OCI-LY3 (cell line): ENCODE measurements around the gene TSKU.

ENCODE experiments used
- H2AFZ ChIP-seq: fragments of 200-600, 300-600 bp; shearing (Covaris generic); 2 replicates; pipeline ENCODE4 v1.6.0; 2014; ENCODE audit warnings: antibody characterized with exemption, low read depth, low read length
- H3K27ac ChIP-seq: fragments of 200-600, 300-600 bp; sonication (generic); 2 replicates; pipeline ENCODE4 v1.5.1; 2014; ENCODE audit warnings: mild to moderate bottlenecking, low read length, moderate library complexity, mixed read lengths
- H3K27me3 ChIP-seq: fragments of 200-600, 300-600 bp; sonication (generic); 2 replicates; pipeline ENCODE4 v1.6.1; 2014; ENCODE audit warnings: low read depth, low read length, mixed read lengths
- H3K36me3 ChIP-seq: fragments of 200-600, 300-600 bp; sonication (generic); replicated peaks from 2 replicates; pipeline ENCODE3; 2014; ENCODE audit warnings: low read depth, low read length, mixed read lengths
- H3K4me1 ChIP-seq: fragments of 300-600, 200-600 bp; sonication (generic); 2 replicates; pipeline ENCODE4 v1.6.1; 2014; ENCODE audit warnings: low read length, mixed read lengths
- H3K4me2 ChIP-seq: fragments of 200-600, 300-600 bp; sonication (generic); 2 replicates; pipeline ENCODE4 v1.6.1; 2014; ENCODE audit warnings: low read length, mixed read lengths
- H3K4me3 ChIP-seq: fragments of 300-600, 200-600 bp; sonication (generic); 2 replicates; pipeline ENCODE4 v1.5.1; 2014; ENCODE audit warnings: antibody characterized with exemption, mild to moderate bottlenecking, low read length, moderate library complexity
- H3K79me2 ChIP-seq: fragments of 300-600, 200-600 bp; shearing (Covaris generic); 2 replicates; pipeline ENCODE4 v1.6.1; 2014; ENCODE audit warnings: mild to moderate bottlenecking, low read length, mixed read lengths
- H3K9ac ChIP-seq: fragments of 300-600, 200-600 bp; shearing (Covaris generic); 2 replicates; pipeline ENCODE4 v1.6.0; 2014; ENCODE audit warnings: mild to moderate bottlenecking, low read length, moderate library complexity
- H3K9me3 ChIP-seq: fragments of 200-600, 300-600 bp; shearing (Covaris generic); 2 replicates; pipeline ENCODE4 v1.6.1; 2014; ENCODE audit warnings: low read length, mixed read lengths; ENCODE audit not compliant: insufficient read depth
- H4K20me1 ChIP-seq: fragments of 200-600, 300-600 bp; sonication (generic); 2 replicates; pipeline ENCODE4 v1.6.1; 2016; ENCODE audit warnings: low read length, mixed read lengths; ENCODE audit not compliant: insufficient read depth
- CTCF ChIP-seq: fragments of 200-600, 300-600 bp; sonication (generic); IDR thresholded peaks from 2 replicates; pipeline ENCODE4 v1.5.1; 2014; ENCODE audit warnings: antibody characterized with exemption, low read length, low read depth
- EZH2phosphoT487 ChIP-seq: fragments of 200-600 bp; shearing (Covaris generic); IDR thresholded peaks from 2 replicates; pipeline ENCODE4 v1.6.1; 2018; ENCODE audit warnings: antibody characterized with exemption, mixed run types, low read depth

Gene TSKU

GRCh38 chr11:76806131-76806530, 23.0 kb downstream of the TSKU start:
- Histone ChIP-seq H4K20me1 (no peaks in the 10 kb centered on the region), H3K36me3 (no peaks in the 10 kb centered on the region), H3K27ac (no peak overlapping the region), H2AFZ (no peak overlapping the region), H3K27me3 (0 out of 2 replicates have a peak, but pooled peaks cover 7% of the 10 kb centered on the region), H3K4me1 (peaks cover 15% of the 10 kb centered on the region), H3K79me2 (no peaks in the 10 kb centered on the region), H3K4me3 (no peak overlapping the region), H3K9ac (no peak overlapping the region), H3K9me3 (no peaks in the 10 kb centered on the region), H3K4me2 (no peak overlapping the region)
- TF ChIP-seq EZH2phosphoT487 (no peak), CTCF (no peak)

- Histone ChIP-seq H3K79me2 (no peaks in the 10 kb centered on the region), H3K36me3 (no peaks in the 10 kb centered on the region), H3K9ac (no peak overlapping the region), H3K27ac (no peak overlapping the region), H3K4me2 (peak overlapping the region; percentile 79), H4K20me1 (no peaks in the 10 kb centered on the region), H2AFZ (peak overlapping the region; percentile 84; the same call in 1 of the 2 replicates), H3K9me3 (no peaks in the 10 kb centered on the region), H3K27me3 (0 out of 2 replicates have a peak, but pooled peaks cover 7% of the 10 kb centered on the region), H3K4me1 (peaks cover 15% of the 10 kb centered on the region), H3K4me3 (no peak overlapping the region)
- no peak for TF ChIP-seq CTCF
- no peak for TF ChIP-seq EZH2phosphoT487
Observed at GRCh38 chr11:76806608-76807205, 23.6 kb downstream of the TSKU start.

- no peaks in the 10 kb centered on the region for H3K36me3 ChIP-seq
- H2AFZ ChIP-seq, result peak overlapping the region; percentile 84
- 0 out of 2 replicates have a peak, but pooled peaks cover 6% of the 10 kb centered on the region for H3K27me3 ChIP-seq
- H3K27ac ChIP-seq, result no peak overlapping the region
- no peaks in the 10 kb centered on the region for H3K79me2 ChIP-seq
- H3K4me1 ChIP-seq, result peaks cover 15% of the 10 kb centered on the region
- H3K9me3 ChIP-seq, result no peaks in the 10 kb centered on the region
- H3K4me2 ChIP-seq, result peak overlapping the region; percentile 79
- H3K4me3 ChIP-seq, result peak overlapping the region; percentile 60
- peak overlapping the region; percentile 31 for H3K9ac ChIP-seq
- TF ChIP-seq CTCF (peak; percentile 92), EZH2phosphoT487 (no peak)
- H4K20me1 ChIP-seq, result no peaks in the 10 kb centered on the region
Observed at GRCh38 chr11:76807206-76807875, 24.2 kb downstream of the TSKU start.

- Histone ChIP-seq H3K9ac (no peak overlapping the region), H4K20me1 (no peaks in the 10 kb centered on the region), H3K4me3 (no peak overlapping the region), H3K4me2 (no peak overlapping the region), H2AFZ (no peak overlapping the region), H3K27me3 (0 out of 2 replicates have a peak, but pooled peaks cover 2% of the 10 kb centered on the region), H3K9me3 (no peaks in the 10 kb centered on the region), H3K79me2 (no peaks in the 10 kb centered on the region), H3K4me1 (peaks cover 15% of the 10 kb centered on the region), H3K36me3 (no peaks in the 10 kb centered on the region), H3K27ac (no peak overlapping the region)
- no peak for TF ChIP-seq CTCF
- no peak for TF ChIP-seq EZH2phosphoT487
Observed at GRCh38 chr11:76808171-76808570, 25.0 kb downstream of the TSKU start.
